GM18873 (cell line): ENCODE results near the gene PRPF31.
A peak's percentile ranks its signal among the peaks of the same experiment; 100 is the strongest.
"Not testable (repeated sequence)": the region's sequence is repeated elsewhere in the genome, so short reads cannot be mapped to it uniquely, and the experiment has no call there.

Experiments used
- ATAC-seq: cut with Tn5 transposase; IDR thresholded peaks from one replicate; pipeline ENCODE4 v1.9.1; 2021; ENCODE audit warnings: mild to moderate bottlenecking, moderate library complexity, moderate number of reproducible peaks; ENCODE audit not compliant: unreplicated experiment, low FRiP score

PRPF31 gene

GRCh38 chr19:54115109-54116063 lies at the start of gene PRPF31, which contains the start of gene TFPT:
Gene PRPF31 (plus strand): TSS chr19:54115754. CDS start chr19:54118279, 2,525 bp downstream.
Gene TFPT (minus strand): TSS chr19:54115657. CDS start chr19:54115269, 388 bp downstream.
- ATAC-seq: peak; percentile 68

- ATAC-seq: no peak
Measured at GRCh38 chr19:54069470-54069869, 46.1 kb upstream of the PRPF31 start.

GRCh38 chr19:54073829-54074228 lies 41.7 kb upstream of the PRPF31 start:
- ATAC-seq: no peak

- no peak for ATAC-seq
Measured at GRCh38 chr19:54074851-54075250, 40.7 kb upstream of the PRPF31 start.

GRCh38 chr19:54077334-54077733 lies 38.2 kb upstream of the PRPF31 start:
- no peak for ATAC-seq

- ATAC-seq: no peak
Measured at GRCh38 chr19:54081032-54081431, 34.5 kb upstream of the PRPF31 start, which contains the start of gene TARM1. Gene TARM1 (minus strand): TSS chr19:54081365. CDS start chr19:54081340, 25 bp downstream.

- ATAC-seq: no peak
Measured at GRCh38 chr19:54084410-54084809, 31.1 kb upstream of the PRPF31 start.

- ATAC-seq: no peak
Measured at GRCh38 chr19:54094426-54095000, 21.0 kb upstream of the PRPF31 start.

- ATAC-seq: no peak
Measured at GRCh38 chr19:54095136-54095858, 20.3 kb upstream of the PRPF31 start.

GRCh38 chr19:54095859-54096616 lies 19.5 kb upstream of the PRPF31 start:
- ATAC-seq: not testable (repeated sequence)

GRCh38 chr19:54096617-54097106 lies 18.9 kb upstream of the PRPF31 start:
- no peak for ATAC-seq

GRCh38 chr19:54099190-54099902 lies 16.2 kb upstream of the PRPF31 start:
- ATAC-seq: no peak

- ATAC-seq: not testable (repeated sequence)
Measured at GRCh38 chr19:54099903-54100255, 15.7 kb upstream of the PRPF31 start.

- ATAC-seq: no peak
Measured at GRCh38 chr19:54100561-54100960, 15.0 kb upstream of the PRPF31 start, which contains the start of gene OSCAR. Gene OSCAR (minus strand): TSS chr19:54100803. CDS start chr19:54100792, 11 bp downstream.

GRCh38 chr19:54102421-54103169 lies 13.0 kb upstream of the PRPF31 start, which contains the start of gene NDUFA3:
Gene NDUFA3 (plus strand): TSS chr19:54102855. CDS start chr19:54102879, 24 bp downstream.
- peak; percentile 91 for ATAC-seq

GRCh38 chr19:54104998-54105715 lies 10.4 kb upstream of the PRPF31 start:
- no peak for ATAC-seq

GRCh38 chr19:54105796-54106195 lies 9.8 kb upstream of the PRPF31 start:
- no peak for ATAC-seq

- no peak for ATAC-seq
Measured at GRCh38 chr19:54106716-54107115, 8.8 kb upstream of the PRPF31 start.
